HL-60 (cell line): ENCODE measurements around the gene ATRN.

ENCODE experiments used
- CTCF ChIP-seq: IDR thresholded peaks from one replicate; pipeline ENCODE4 v1.5.1; 2011; ENCODE audit warnings: low read length, control low read depth, inconsistent platforms; ENCODE audit not compliant: insufficient read depth
- GABPA ChIP-seq: IDR thresholded peaks from 2 replicates; pipeline ENCODE4 v1.6.1; 2012; ENCODE audit warnings: low read depth

- TF ChIP-seq CTCF (no peak), GABPA (no peak)
Observed at GRCh38 chr20:3432844-3433243, 38.0 kb upstream of the ATRN start.
